ENCODE data around the gene RASSF3.

The RASSF3 gene

DNA sequence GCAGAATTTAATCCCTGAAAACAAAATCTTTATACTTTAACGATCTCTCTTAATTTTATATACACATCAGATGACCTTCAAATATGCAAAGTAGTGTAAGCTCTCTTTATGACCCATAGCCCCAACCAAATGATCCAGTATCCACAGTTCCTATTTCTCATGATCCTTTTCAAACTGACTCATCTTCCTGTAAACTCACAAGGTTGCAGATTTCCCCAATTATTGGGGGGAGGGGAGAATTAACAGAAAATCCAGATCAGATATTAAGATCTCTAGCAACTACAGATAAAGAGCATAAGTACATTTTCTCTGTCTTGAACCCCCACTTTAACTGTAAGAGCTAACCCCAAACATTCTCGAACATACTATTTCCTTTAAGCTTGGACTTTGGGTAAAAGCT is 136.4 kb downstream of the RASSF3 start:
- TF ChIP-seq ZBTB7A (IDR thresholded peaks at IDR 0.05; ENCODE audit: low read depth), result no peak
- TF ChIP-seq CREB1 (IDR thresholded peaks at IDR 0.05; ENCODE audit: low read depth), result no peak
- no peak for TF ChIP-seq REST (IDR thresholded peaks at IDR 0.05; ENCODE audit: low read depth)
- no peak for TF ChIP-seq EP300 (IDR thresholded peaks at IDR 0.05; ENCODE audit: borderline replicate concordance)
- no peak for TF ChIP-seq YY1 (IDR thresholded peaks at IDR 0.05; ENCODE audit: low read depth)
- TF ChIP-seq RAD21 (IDR thresholded peaks at IDR 0.05; ENCODE audit: low read depth), result no peak
- TF ChIP-seq USF1 (IDR thresholded peaks at IDR 0.05), result no peak
- TF ChIP-seq TCF12 (IDR thresholded peaks at IDR 0.05; ENCODE audit: low read depth), result no peak
- TF ChIP-seq TEAD4 (IDR thresholded peaks at IDR 0.05), result no peak
- TF ChIP-seq NFIC (IDR thresholded peaks at IDR 0.05), result no peak
- no peak for TF ChIP-seq FOXM1 (IDR thresholded peaks at IDR 0.05; ENCODE audit: borderline replicate concordance, low read depth)
- TF ChIP-seq EGR1 (IDR thresholded peaks at IDR 0.05), result no peak

Measured in Ishikawa (cell line).